Gastroesophageal sphincter (tissue), 3 donors: Measurements from ENCODE around the gene HTR4.

Experiments
- CTCF ChIP-seq, 4 experiments: fragments of 200-600 bp in 2 of 4; fragments of 450-650 bp in 2 of 4; sonication (generic) in 1 of 4; IDR thresholded peaks; one replicate each; pipeline ENCODE4 v1.5.1; 2017 to 2019; ENCODE audit warnings: antibody characterized with exemption in 4 of 4, mild to moderate bottlenecking in 2 of 4, moderate library complexity in 2 of 4
- EP300 ChIP-seq: sonication (generic); formaldehyde crosslinking; IDR thresholded peaks from one replicate; pipeline ENCODE4 v1.6.1; 2017; ENCODE audit warnings: antibody characterized with exemption, mild to moderate bottlenecking

- no peak for TF ChIP-seq CTCF (IDR thresholded peaks at IDR 0.05)
- no peak for TF ChIP-seq EP300
These were observed 165.6 kb downstream of the HTR4 start for GRCh38 chr5:148488757-148489156.
